ENCODE data around the gene RPS6KA4. TPM values are rescaled to one million over a fixed set of nuclear protein-coding genes. Genes with fewer than 3 reads are reported as not detected.
A peak's percentile ranks its signal among the peaks of the same experiment; 100 is the strongest.

Gene RPS6KA4
- total and polyA plus RNA-seq, 2 of the 13 experiments (the other 11 are each of a cell fraction or from before 2014, with no cell fraction given): 8.9 to 14.2 TPM

DNA sequence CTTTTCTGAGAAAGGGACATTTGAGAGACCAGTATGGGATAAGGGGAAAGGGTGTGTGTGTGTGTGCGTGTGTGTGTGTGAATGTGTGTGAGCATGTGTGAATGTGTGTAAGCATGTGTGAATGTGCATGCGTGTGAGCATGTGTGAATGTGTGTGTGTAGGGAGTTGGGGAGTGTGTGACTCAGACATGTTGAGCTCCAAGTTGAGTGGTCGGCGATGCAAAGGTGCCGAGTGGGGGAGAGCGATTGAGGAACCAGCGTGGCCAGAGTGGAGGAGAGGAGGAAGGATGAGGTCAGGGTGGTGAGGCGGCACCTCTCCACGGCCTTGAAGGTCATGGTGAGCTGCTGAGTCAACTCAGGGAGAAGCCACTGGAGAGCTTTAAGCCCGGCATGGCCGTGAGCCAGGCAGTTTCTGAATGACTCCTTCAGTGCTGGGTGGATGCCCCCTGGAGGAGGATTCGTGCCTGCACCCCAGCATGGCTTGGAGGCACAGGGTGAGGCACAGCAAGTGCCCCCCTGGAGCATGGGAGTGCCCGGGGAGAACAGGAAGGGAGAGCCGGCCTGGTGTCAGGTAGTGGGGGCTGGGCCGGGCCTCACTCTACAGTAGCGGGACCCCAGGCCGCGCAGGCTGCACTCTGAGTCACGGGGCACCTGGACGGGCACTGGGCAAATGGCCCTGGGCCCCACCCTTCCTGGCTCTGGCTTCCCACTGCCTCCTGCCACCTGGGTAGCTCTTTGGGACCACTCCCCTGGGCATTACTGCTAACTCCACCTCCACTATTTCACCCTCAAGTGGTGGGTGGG lies 27.2 kb upstream of the RPS6KA4 start (continued):
- TF ChIP-seq GATAD1 (CRISPR knock-in tag; IDR thresholded peaks at IDR 0.05) (peak; percentile 33; the same call in 1 of the 2 replicates), SNAPC5 (CRISPR knock-in tag; IDR thresholded peaks at IDR 0.05; ENCODE audit: borderline replicate concordance) (no peak), ZNF639 (CRISPR knock-in tag; conservative IDR thresholded peaks at IDR 0.05) (no peak), SPEN (CRISPR knock-in tag; IDR thresholded peaks at IDR 0.05; ENCODE audit: low read depth) (no peak), ZBTB26 (CRISPR knock-in tag; IDR thresholded peaks at IDR 0.05; ENCODE audit: borderline replicate concordance) (no peak), POGZ (CRISPR knock-in tag; IDR thresholded peaks at IDR 0.05) (no peak), ZNF292 (CRISPR knock-in tag; IDR thresholded peaks at IDR 0.05; ENCODE audit: borderline replicate concordance, low read depth) (no peak), MXD3 (CRISPR knock-in tag; IDR thresholded peaks at IDR 0.05) (peak; percentile 58; the same call in 1 of the 2 replicates), RFX1 (IDR thresholded peaks at IDR 0.05) (no peak), ZZZ3 (CRISPR knock-in tag; IDR thresholded peaks at IDR 0.05; ENCODE audit: borderline replicate concordance) (no peak), ZNF235 (CRISPR knock-in tag; IDR thresholded peaks at IDR 0.05; ENCODE audit: borderline replicate concordance) (no peak), KLF13 (CRISPR knock-in tag; IDR thresholded peaks at IDR 0.05) (no peak), CBX2 (IDR thresholded peaks at IDR 0.05; ENCODE audit: low read depth, low read length) (no peak), CBX2 (CRISPR knock-in tag; IDR thresholded peaks at IDR 0.05; ENCODE audit: low read depth) (no peak)
- TF ChIP-seq, protein P1, sequence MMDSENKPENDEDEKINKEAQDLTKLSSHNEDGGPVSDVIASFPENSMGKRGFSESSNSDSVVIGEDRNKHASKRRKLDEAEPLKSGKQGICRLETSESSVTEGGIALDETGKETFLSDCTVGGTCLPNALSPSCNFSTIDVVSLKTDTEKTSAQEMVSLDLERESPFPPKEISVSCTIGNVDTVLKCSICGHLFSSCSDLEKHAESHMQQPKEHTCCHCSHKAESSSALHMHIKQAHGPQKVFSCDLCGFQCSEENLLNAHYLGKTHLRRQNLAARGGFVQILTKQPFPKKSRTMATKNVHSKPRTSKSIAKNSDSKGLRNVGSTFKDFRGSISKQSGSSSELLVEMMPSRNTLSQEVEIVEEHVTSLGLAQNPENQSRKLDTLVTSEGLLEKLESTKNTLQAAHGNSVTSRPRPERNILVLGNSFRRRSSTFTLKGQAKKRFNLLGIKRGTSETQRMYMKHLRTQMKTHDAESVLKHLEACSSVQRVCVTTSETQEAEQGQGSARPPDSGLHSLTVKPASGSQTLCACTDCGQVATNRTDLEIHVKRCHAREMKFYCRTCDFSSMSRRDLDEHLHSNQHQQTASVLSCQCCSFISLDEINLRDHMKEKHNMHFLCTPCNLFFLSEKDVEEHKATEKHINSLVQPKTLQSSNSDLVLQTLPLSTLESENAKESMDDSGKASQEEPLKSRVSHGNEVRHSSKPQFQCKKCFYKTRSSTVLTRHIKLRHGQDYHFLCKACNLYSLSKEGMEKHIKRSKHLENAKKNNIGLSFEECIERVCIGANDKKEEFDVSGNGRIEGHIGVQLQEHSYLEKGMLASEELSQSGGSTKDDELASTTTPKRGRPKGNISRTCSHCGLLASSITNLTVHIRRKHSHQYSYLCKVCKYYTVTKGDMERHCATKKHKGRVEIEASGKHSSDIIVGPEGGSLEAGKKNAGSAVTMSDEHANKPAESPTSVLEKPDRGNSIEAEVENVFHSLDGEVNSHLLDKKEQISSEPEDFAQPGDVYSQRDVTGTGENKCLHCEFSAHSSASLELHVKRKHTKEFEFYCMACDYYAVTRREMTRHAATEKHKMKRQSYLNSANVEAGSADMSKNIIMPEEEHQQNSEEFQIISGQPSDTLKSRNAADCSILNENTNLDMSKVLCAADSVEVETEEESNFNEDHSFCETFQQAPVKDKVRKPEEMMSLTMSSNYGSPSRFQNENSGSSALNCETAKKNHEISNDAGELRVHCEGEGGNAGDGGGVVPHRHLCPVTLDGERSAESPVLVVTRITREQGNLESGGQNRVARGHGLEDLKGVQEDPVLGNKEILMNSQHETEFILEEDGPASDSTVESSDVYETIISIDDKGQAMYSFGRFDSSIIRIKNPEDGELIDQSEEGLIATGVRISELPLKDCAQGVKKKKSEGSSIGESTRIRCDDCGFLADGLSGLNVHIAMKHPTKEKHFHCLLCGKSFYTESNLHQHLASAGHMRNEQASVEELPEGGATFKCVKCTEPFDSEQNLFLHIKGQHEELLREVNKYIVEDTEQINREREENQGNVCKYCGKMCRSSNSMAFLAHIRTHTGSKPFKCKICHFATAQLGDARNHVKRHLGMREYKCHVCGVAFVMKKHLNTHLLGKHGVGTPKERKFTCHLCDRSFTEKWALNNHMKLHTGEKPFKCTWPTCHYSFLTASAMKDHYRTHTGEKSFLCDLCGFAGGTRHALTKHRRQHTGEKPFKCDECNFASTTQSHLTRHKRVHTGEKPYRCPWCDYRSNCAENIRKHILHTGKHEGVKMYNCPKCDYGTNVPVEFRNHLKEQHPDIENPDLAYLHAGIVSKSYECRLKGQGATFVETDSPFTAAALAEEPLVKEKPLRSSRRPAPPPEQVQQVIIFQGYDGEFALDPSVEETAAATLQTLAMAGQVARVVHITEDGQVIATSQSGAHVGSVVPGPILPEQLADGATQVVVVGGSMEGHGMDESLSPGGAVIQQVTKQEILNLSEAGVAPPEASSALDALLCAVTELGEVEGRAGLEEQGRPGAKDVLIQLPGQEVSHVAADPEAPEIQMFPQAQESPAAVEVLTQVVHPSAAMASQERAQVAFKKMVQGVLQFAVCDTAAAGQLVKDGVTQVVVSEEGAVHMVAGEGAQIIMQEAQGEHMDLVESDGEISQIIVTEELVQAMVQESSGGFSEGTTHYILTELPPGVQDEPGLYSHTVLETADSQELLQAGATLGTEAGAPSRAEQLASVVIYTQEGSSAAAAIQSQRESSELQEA (CRISPR knock-in tag; IDR thresholded peaks at IDR 0.05; ENCODE audit: not compliant biosample characterization): no peak
- TF ChIP-seq, protein P2, sequence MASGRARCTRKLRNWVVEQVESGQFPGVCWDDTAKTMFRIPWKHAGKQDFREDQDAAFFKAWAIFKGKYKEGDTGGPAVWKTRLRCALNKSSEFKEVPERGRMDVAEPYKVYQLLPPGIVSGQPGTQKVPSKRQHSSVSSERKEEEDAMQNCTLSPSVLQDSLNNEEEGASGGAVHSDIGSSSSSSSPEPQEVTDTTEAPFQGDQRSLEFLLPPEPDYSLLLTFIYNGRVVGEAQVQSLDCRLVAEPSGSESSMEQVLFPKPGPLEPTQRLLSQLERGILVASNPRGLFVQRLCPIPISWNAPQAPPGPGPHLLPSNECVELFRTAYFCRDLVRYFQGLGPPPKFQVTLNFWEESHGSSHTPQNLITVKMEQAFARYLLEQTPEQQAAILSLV (CRISPR knock-in tag; IDR thresholded peaks at IDR 0.05; ENCODE audit: borderline replicate concordance): 0 out of 2 replicates have a peak, but pooled peaks have one; percentile 21
